ENCODE results near the gene UBXN11.
"Not testable (repeated sequence)": the region's sequence is repeated elsewhere in the genome, so short reads cannot be mapped to it uniquely, and the experiment has no call there.

Gene UBXN11

GRCh38 chr1:26335774-26336476 is 29.5 kb upstream of the UBXN11 start:
- no peak for DNase-seq

GRCh38 chr1:26333312-26333711 is 26.9 kb upstream of the UBXN11 start:
- not testable (repeated sequence) for DNase-seq

- DNase-seq, result no peak
Observed at GRCh38 chr1:26330276-26330675, 23.8 kb upstream of the UBXN11 start.

GRCh38 chr1:26329380-26329779 is 22.9 kb upstream of the UBXN11 start:
- DNase-seq, result not testable (repeated sequence)

GRCh38 chr1:26328597-26328996 is 22.2 kb upstream of the UBXN11 start:
- no peak for DNase-seq

GRCh38 chr1:26327956-26328362 is 21.5 kb upstream of the UBXN11 start:
- peak; percentile 38 to 82 for DNase-seq

- DNase-seq, result no peak
Observed at GRCh38 chr1:26324550-26324949, 18.1 kb upstream of the UBXN11 start.

- DNase-seq, result no peak
Observed at GRCh38 chr1:26323382-26323781, 16.9 kb upstream of the UBXN11 start.

GRCh38 chr1:26322042-26322331 is 15.6 kb upstream of the UBXN11 start:
- DNase-seq, result no peak

- peak; percentile 51 to 59 for DNase-seq
Observed at GRCh38 chr1:26321315-26322041, 15.0 kb upstream of the UBXN11 start.

- DNase-seq, result no peak
Observed at GRCh38 chr1:26320896-26321295, 14.5 kb upstream of the UBXN11 start.

GRCh38 chr1:26318338-26319064 is 12.1 kb upstream of the UBXN11 start:
- DNase-seq, result no peak

- DNase-seq, result no peak
Observed at GRCh38 chr1:26317612-26318337, 11.3 kb upstream of the UBXN11 start, which contains the start of gene CD52. Gene CD52 (plus strand): TSS chr1:26317958. CDS start chr1:26318018, 60 bp downstream.

- no peak for DNase-seq
Observed at GRCh38 chr1:26317146-26317545, 10.7 kb upstream of the UBXN11 start.

GRCh38 chr1:26315874-26316850 is 9.7 kb upstream of the UBXN11 start:
- no peak for DNase-seq

- DNase-seq, result no peak
Observed at GRCh38 chr1:26314501-26314900, 8.1 kb upstream of the UBXN11 start.

GRCh38 chr1:26307966-26308899 is 1.8 kb upstream of the UBXN11 start:
- not testable (repeated sequence) for DNase-seq

- no peak for DNase-seq
Observed at GRCh38 chr1:26307363-26307781, 936 bp upstream of the UBXN11 start.

- no peak for DNase-seq
Observed at GRCh38 chr1:26305667-26306289, 658 bp downstream of the UBXN11 start.

- no peak for DNase-seq
Observed at GRCh38 chr1:26302733-26303405, 3.6 kb downstream of the UBXN11 start.
